K562 (cell line): ENCODE results near the gene JPH3. TPM values are rescaled to one million over a fixed set of nuclear protein-coding genes. Genes with fewer than 3 reads are reported as not detected.

Experiments
- ATAC-seq: fragments of 200-7000 bp; cut with Tn5 transposase; 3 replicates; pipeline ENCODE4 v1.9.1; 2020; ENCODE audit warnings: moderate library complexity
- BruUV-seq: library from RNA; stranded (reverse); fragments of 400-500 nt; replicated peaks from 2 replicates; lab custom pipeline; 2021; lab: Mats Ljungman, UMichigan
- CTCF ChIA-PET: fragments of 300-600 bp; formaldehyde crosslinking; extraction: SDS; loops from one replicate; lab custom pipeline; 2021; ENCODE audit warnings: low intra/inter-chr PET ratio; lab: Yijun Ruan, JAX
- POLR2A ChIA-PET: fragments of 300-600, 350-650 bp; sonication (Branson Sonifier 250); formaldehyde crosslinking; extraction: SDS; loops from one replicate; lab custom pipeline; 2021; ENCODE audit warnings: antibody characterized with exemption, inconsistent platforms; lab: Yijun Ruan, JAX
- DNase-seq, 4 experiments: peaks; one replicate each; pipeline versions ENCODE4 v3.0.0 to v3.0.0-alpha.2; 2011 to 2018; ENCODE audit warnings: low spot score in 3 of 4, mixed read lengths in 3 of 4; ENCODE audit errors: extremely low read depth in 1 of 4
- FAIRE-seq: peaks from 2 replicates; lab custom pipeline; 2011; peaks lifted over from hg19 to GRCh38; lab: Jason Lieb, UNC
- H2AFZ ChIP-seq: 2 replicates; pipeline ENCODE4 v1.6.0; 2011; ENCODE audit warnings: low read depth, low read length, control low read depth, inconsistent platforms
- H3K27ac ChIP-seq: fragments of 200-600 bp; 3 replicates; pipeline ENCODE4 v1.8.0; 2011; ENCODE audit warnings: low read depth, mild to moderate bottlenecking, control low read depth, inconsistent platforms, low read length, moderate library complexity, mixed read lengths; ENCODE audit errors: extremely low read depth
- H3K27me3 ChIP-seq, 2 experiments: fragments of 300-600 bp in 1 of 2; 2 replicates in 1 of 2; 3 replicates in 1 of 2; pipeline versions ENCODE4 v1.6.0 to v1.8.0; 2011; ENCODE audit warnings: inconsistent platforms in 2 of 2, low read length in 2 of 2, mild to moderate bottlenecking in 1 of 2, mixed read lengths in 1 of 2, moderate library complexity in 1 of 2; ENCODE audit not compliant: control insufficient read depth in 2 of 2, insufficient read depth in 2 of 2
- H3K36me3 ChIP-seq: fragments of 300-600 bp; 3 replicates; pipeline ENCODE4 v1.8.0; 2011; ENCODE audit warnings: mild to moderate bottlenecking, low read length, inconsistent platforms; ENCODE audit not compliant: control insufficient read depth, insufficient read depth
- H3K4me1 ChIP-seq, 2 experiments: fragments of 200-600 bp in 1 of 2; replicated peaks in 1 of 2; 2 replicates in 1 of 2; 3 replicates in 1 of 2; pipeline versions ENCODE4 v1.5.1 to v1.8.0; 2011; ENCODE audit warnings: inconsistent platforms in 2 of 2, low read length in 2 of 2, mild to moderate bottlenecking in 1 of 2, mixed read lengths in 1 of 2, moderate library complexity in 1 of 2; ENCODE audit not compliant: control insufficient read depth in 2 of 2, insufficient read depth in 2 of 2
- H3K4me2 ChIP-seq: 2 replicates; pipeline ENCODE4 v1.6.1; 2011; ENCODE audit warnings: low read length, control low read depth, inconsistent platforms, mixed read lengths; ENCODE audit not compliant: insufficient read depth
- H3K4me3 ChIP-seq: fragments of 200-600 bp; sonication (generic), shearing (Covaris generic); 2 replicates; pipeline ENCODE4 v1.5.1; 2016; ENCODE audit warnings: control low read depth, inconsistent platforms
- H3K79me2 ChIP-seq: fragments of 200-600 bp; 3 replicates; pipeline ENCODE4 v1.8.0; 2011; ENCODE audit warnings: low read length, inconsistent platforms; ENCODE audit not compliant: control insufficient read depth, insufficient read depth
- H3K9ac ChIP-seq, 2 experiments: 2 replicates each; pipeline versions ENCODE4 v1.6.0 to v1.6.1; 2011; ENCODE audit warnings: low read depth in 2 of 2, low read length in 2 of 2, control low read depth in 1 of 2, inconsistent platforms in 1 of 2, mild to moderate bottlenecking in 1 of 2, mixed read lengths in 1 of 2; ENCODE audit not compliant: insufficient read depth in 1 of 2
- H3K9me1 ChIP-seq: one replicate; pipeline ENCODE4 v1.6.0; 2011; ENCODE audit warnings: inconsistent platforms, mild to moderate bottlenecking, low read length, moderate library complexity; ENCODE audit not compliant: control insufficient read depth, insufficient read depth
- H3K9me3 ChIP-seq: replicated peaks from 2 replicates; pipeline ENCODE4 v1.5.1; 2011; ENCODE audit warnings: low read depth, low read length, inconsistent platforms; ENCODE audit not compliant: control insufficient read depth, insufficient read depth
- H4K20me1 ChIP-seq: replicated peaks from 2 replicates; pipeline ENCODE4 v1.6.1; 2011; ENCODE audit warnings: low read length, inconsistent platforms, mixed read lengths; ENCODE audit not compliant: control insufficient read depth, insufficient read depth
- ATF3 ChIP-seq, 2 experiments: fragments of 450-650 bp in 1 of 2; sonication (generic) in 1 of 2; formaldehyde crosslinking in 1 of 2; IDR thresholded peaks in 1 of 2; conservative IDR thresholded peaks in 1 of 2; 2 replicates each; pipeline versions ENCODE4 v1.6.1 to v1.8.1; 2016 to 2023; ENCODE audit warnings: mild to moderate bottlenecking in 2 of 2, moderate library complexity in 2 of 2, inconsistent platforms in 1 of 2, missing genetic modification reagents in 1 of 2
- EGR1 ChIP-seq: fragments of 450-650 bp; conservative IDR thresholded peaks from 2 replicates; pipeline ENCODE4 v1.6.1; 2017; ENCODE audit warnings: mild to moderate bottlenecking
- FOXP1 ChIP-seq: sonication (generic); formaldehyde crosslinking; IDR thresholded peaks from 2 replicates; pipeline ENCODE4 v1.8.0; 2022; ENCODE audit warnings: mild to moderate bottlenecking, missing genetic modification reagents
- MYC ChIP-seq, 2 experiments: fragments of 250-450 bp in 1 of 2; sonication (Bioruptor Pico) in 1 of 2; IDR thresholded peaks; 2 replicates each; pipeline versions ENCODE4 v1.5.1 to v1.6.1; 2012 to 2021; ENCODE audit warnings: low read depth in 2 of 2, borderline replicate concordance in 1 of 2, improper control_type of control experiment in 1 of 2, low read length in 1 of 2, mild to moderate bottlenecking in 1 of 2, moderate library complexity in 1 of 2
- NBN ChIP-seq: fragments of 450-650 bp; IDR thresholded peaks from 2 replicates; pipeline ENCODE4 v1.6.1; 2016; ENCODE audit warnings: low read depth, mild to moderate bottlenecking
- NFIC ChIP-seq: fragments of 450-650 bp; IDR thresholded peaks from 2 replicates; pipeline ENCODE4 v1.6.1; 2017; ENCODE audit warnings: mild to moderate bottlenecking, inconsistent platforms
- NFIX ChIP-seq: fragments of 250-450 bp; sonication (Bioruptor Pico); IDR thresholded peaks from 2 replicates; pipeline ENCODE4 v1.4.0; 2020; ENCODE audit warnings: low read depth, mild to moderate bottlenecking, moderate library complexity
- SNAPC5 ChIP-seq: fragments of 250-450 bp; sonication (Bioruptor Pico); IDR thresholded peaks from 2 replicates; pipeline ENCODE4 v1.8.0; 2021; ENCODE audit warnings: moderate library complexity, mild to moderate bottlenecking, inconsistent platforms
- TFE3 ChIP-seq: fragments of 450-650 bp; formaldehyde crosslinking; IDR thresholded peaks from 2 replicates; pipeline ENCODE4 v1.4.0; 2020; ENCODE audit warnings: mild to moderate bottlenecking, mixed read lengths
- USF1 ChIP-seq: sonication (generic); formaldehyde crosslinking; IDR thresholded peaks from 2 replicates; pipeline ENCODE4 v1.9.0; 2022; ENCODE audit warnings: mild to moderate bottlenecking, missing genetic modification reagents
- USF2 ChIP-seq: sonication (generic); formaldehyde crosslinking; IDR thresholded peaks from 2 replicates; pipeline ENCODE4 v1.5.0; 2020; ENCODE audit warnings: missing genetic modification reagents
- ZNF696 ChIP-seq: fragments of 250-450 bp; sonication (Bioruptor Pico); conservative IDR thresholded peaks from 2 replicates; pipeline ENCODE4 v1.4.0; 2020; ENCODE audit warnings: mild to moderate bottlenecking, moderate library complexity
- WGBS: fragments of 100-300 bp; shearing (Covaris generic); methylation state at CpG from one replicate; pipeline ENCODE4 v1.1.6; 2016; ENCODE audit warnings: low coverage, mixed read lengths; ENCODE audit not compliant: insufficient coverage; ENCODE audit errors: missing lambda C conversion rate; 5-methylcytosine and 5-hydroxymethylcytosine counted together
- in situ Hi-C: fragments of 300-500 bp; cut with MboI; formaldehyde crosslinking; loops from 4 replicates; pipeline ENCODE4 v1.15.0; 2018; ENCODE audit warnings: inconsistent platforms, mixed read lengths
- intact Hi-C: fragments of 100-400 bp; cut with micrococcal nuclease; formaldehyde crosslinking; loops from 2 replicates; pipeline ENCODE4 v1.14.2; 2022
- polyA plus RNA-seq, 8 experiments: library from polyadenylated mRNA; depleted of rRNA in 4 of 8; stranded (reverse) in 5 of 8; unstranded in 3 of 8; fragments of >200 nt; fragmentation: Nextera tagmentation in 2 of 8; fragmentation: Illumina TruSeq in 1 of 8; extraction: Ambion mirVana in 2 of 8; extraction: Trizol in 1 of 8; gene quantifications; 2 replicates each; pipeline versions ENCODE4 v1.2.1 to v1.2.3, GENCODE V29; 2011 to 2014; ENCODE audit warnings: inconsistent platforms in 1 of 8, missing spikeins in 1 of 8
- total RNA-seq, 7 experiments: library from RNA; depleted of rRNA in 6 of 7; stranded (reverse); fragments of >200 nt in 6 of 7; fragmentation: Illumina TruSeq in 2 of 7; extraction: Trizol in 2 of 7; gene quantifications; 2 replicates each; pipeline versions ENCODE4 v1.2.1 to v1.2.3, GENCODE V29; 2011 to 2021; ENCODE audit warnings: low replicate concordance in 1 of 7

JPH3 gene
- total and polyA plus RNA-seq, 9 of the 15 experiments (the other 6 are each of a cell fraction or from before 2014, with no cell fraction given): 0.01 TPM; not detected in 8

- no TSS peak for BruUV-seq
- Histone ChIP-seq H3K4me2 (no peak overlapping the region), H3K27me3 (peaks cover 36 to 62% of the 10 kb centered on the region in 2 experiments), H3K27ac (no peak overlapping the region), H3K9me1 (peaks cover 3% of the 10 kb centered on the region), H3K36me3 (no peaks in the 10 kb centered on the region), H3K9ac (no peak overlapping the region), H3K4me3 (no peak overlapping the region), H3K79me2 (no peaks in the 10 kb centered on the region), H4K20me1 (no peaks in the 10 kb centered on the region), H2AFZ (no peak overlapping the region), H3K4me1 (peaks cover 11 to 18% of the 10 kb centered on the region in 2 experiments; a peak in 4 of 5 replicates), H3K9me3 (no peaks in the 10 kb centered on the region)
- ChIA-PET POLR2A (no interaction called here), CTCF (no interaction called here)
- intact Hi-C loops: no loop called here
- TF ChIP-seq ATF3 (IDR thresholded peaks at IDR 0.05): 0 out of 2 replicates have a peak, but pooled peaks have one; percentile 12
- no peak for TF ChIP-seq ATF3 (CRISPR knock-in tag; conservative IDR thresholded peaks at IDR 0.05)
- peak; percentile 93 for TF ChIP-seq NFIC
- TF ChIP-seq SNAPC5: no peak
- peak; percentile 82 for TF ChIP-seq USF1 (CRISPR knock-in tag)
- TF ChIP-seq ZNF696 (CRISPR knock-in tag): no peak
- no peak for TF ChIP-seq MYC (IDR thresholded peaks at IDR 0.05; ENCODE audit: low read depth, low read length)
- TF ChIP-seq MYC (CRISPR knock-in tag; IDR thresholded peaks at IDR 0.05; ENCODE audit: borderline replicate concordance, low read depth): no peak
- TF ChIP-seq USF2 (CRISPR knock-in tag): peak; percentile 84
- peak; percentile 68 for TF ChIP-seq NFIX (CRISPR knock-in tag)
- TF ChIP-seq NBN: no peak
- TF ChIP-seq EGR1: peak; percentile 29
- TF ChIP-seq FOXP1: 0 out of 2 replicates have a peak, but pooled peaks have one; percentile 41
- peak; percentile 70 for TF ChIP-seq TFE3
- ATAC-seq: no peak
- no peak for FAIRE-seq
- WGBS: 26% methylated on average over 4 of the region's 4 CpGs
- in situ Hi-C loops: no loop called here
- DNase-seq: peak; percentile 28 to 61 (median 46)
Measured at GRCh38 chr16:87580855-87581261, 21.4 kb upstream of the JPH3 start.
